Myocyte (in vitro differentiated cells): ENCODE measurements around the gene SETD3. TPM values are rescaled to one million over a fixed set of nuclear protein-coding genes. Genes with fewer than 3 reads are reported as not detected.

Source experiments
- total RNA-seq: library from RNA; depleted of rRNA; stranded (reverse); fragments of >200 nt; gene quantifications from 2 replicates; pipeline ENCODE4 v1.2.3, GENCODE V29; 2014

Gene SETD3
- total RNA-seq, 1 donor from 2014 or later, result 149 TPM

Other genes with a start within 250 kb of the SETD3 start
- gene BCL11B, start 208.7 kb downstream of the SETD3 start, total RNA-seq, result 0.03 and 0.05 TPM in 2 replicates
- 18.6 and 20.8 TPM in 2 replicates for gene CCNK, start 550 bp upstream of the SETD3 start, total RNA-seq
- gene CCDC85C, start 123.3 kb upstream of the SETD3 start, total RNA-seq, result 3.2 and 6.1 TPM in 2 replicates
- gene HHIPL1, start 164.3 kb upstream of the SETD3 start, total RNA-seq, result 0.32 and 0.36 TPM in 2 replicates
- 2.2 and 2.8 TPM in 2 replicates for gene CYP46A1, start 203.4 kb upstream of the SETD3 start, total RNA-seq